ENCODE data around the gene BAIAP2L2.
"Not testable (repeated sequence)": the region's sequence is repeated elsewhere in the genome, so short reads cannot be mapped to it uniquely, and the experiment has no call there.

The BAIAP2L2 gene

DNA sequence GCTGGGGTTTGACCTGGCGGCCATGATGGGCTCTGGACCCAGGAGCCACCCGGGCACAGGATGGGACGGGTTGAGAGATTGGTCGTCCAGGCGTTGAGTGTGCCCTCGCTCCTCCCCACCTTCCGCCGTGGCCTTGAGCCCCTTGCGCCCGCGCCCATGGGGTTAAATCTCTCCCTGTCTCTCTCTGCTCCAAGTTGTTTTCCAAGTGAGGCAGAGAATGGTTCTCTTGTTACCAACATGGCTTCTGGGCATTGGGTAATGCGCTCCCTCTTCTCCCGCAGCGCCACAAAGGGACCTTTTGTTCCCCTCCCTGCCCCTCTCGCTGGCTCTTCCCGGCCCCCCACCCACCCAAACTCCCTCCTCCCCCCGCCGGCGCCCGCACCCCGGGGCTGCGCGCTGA lies 72.1 kb downstream of the BAIAP2L2 start:
- no peaks in the 10 kb centered on the region for H3K9me3 ChIP-seq (ENCODE audit: control insufficient read depth, low read length)
- no peaks in the 10 kb centered on the region for H3K36me3 ChIP-seq (ENCODE audit: control insufficient read depth, insufficient read depth, low read length, severe bottlenecking)
- H3K4me1 ChIP-seq (ENCODE audit: control insufficient read depth, insufficient read depth, low read length) = peaks cover 34% of the 10 kb centered on the region
- no peak overlapping the region for H3K4me3 ChIP-seq (ENCODE audit: low read length)
- no peak overlapping the region for H3K9ac ChIP-seq (ENCODE audit: low read length)
- no peak for DNase-seq (ENCODE audit: low read depth)
- H3K27me3 ChIP-seq (replicated peaks; ENCODE audit: control insufficient read depth, insufficient read depth, low read length) = no peaks in the 10 kb centered on the region

DNA sequence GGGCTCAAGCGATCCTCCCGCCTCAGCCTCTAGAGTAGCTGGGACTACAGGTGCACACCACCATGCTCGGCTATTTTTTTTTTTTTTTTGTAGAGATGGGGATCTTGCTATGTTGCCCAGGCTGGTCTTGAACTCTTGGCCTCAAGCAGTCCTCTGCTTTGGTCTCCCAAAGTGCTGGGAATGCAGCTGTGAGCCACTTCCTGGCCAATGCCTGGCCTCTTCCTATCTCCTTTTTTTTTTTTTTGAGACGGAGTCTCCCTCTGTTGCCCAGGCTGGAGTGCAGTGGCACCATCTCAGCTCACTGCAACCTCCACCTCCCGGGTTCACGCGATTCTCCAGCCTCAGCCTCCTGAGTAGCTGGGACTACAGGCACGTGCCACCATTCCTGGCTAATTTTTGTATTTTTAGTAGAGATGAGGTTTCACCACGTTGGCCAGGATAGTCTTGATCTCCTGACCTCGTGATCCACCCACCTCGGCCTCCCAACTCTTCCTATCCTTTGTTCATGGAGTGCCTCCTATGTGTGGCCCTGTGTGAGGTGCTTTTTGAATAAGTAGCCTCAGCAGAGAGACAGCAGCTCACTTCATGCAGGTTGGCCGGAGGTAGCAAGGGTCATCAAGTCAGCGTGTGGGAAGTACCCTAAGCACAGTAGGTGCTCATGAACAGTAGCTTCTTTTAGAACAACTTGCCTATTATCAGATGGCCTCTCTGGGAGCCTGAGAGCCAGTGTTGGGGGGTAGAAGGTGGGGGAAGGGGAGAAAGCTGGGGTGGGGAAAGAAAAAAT lies 72.9 kb downstream of the BAIAP2L2 start:
- not testable (repeated sequence) for H3K9me3 ChIP-seq (ENCODE audit: control insufficient read depth, low read length); H3K36me3 ChIP-seq (ENCODE audit: control insufficient read depth, insufficient read depth, low read length, severe bottlenecking); H3K4me3 ChIP-seq (ENCODE audit: low read length)

DNA sequence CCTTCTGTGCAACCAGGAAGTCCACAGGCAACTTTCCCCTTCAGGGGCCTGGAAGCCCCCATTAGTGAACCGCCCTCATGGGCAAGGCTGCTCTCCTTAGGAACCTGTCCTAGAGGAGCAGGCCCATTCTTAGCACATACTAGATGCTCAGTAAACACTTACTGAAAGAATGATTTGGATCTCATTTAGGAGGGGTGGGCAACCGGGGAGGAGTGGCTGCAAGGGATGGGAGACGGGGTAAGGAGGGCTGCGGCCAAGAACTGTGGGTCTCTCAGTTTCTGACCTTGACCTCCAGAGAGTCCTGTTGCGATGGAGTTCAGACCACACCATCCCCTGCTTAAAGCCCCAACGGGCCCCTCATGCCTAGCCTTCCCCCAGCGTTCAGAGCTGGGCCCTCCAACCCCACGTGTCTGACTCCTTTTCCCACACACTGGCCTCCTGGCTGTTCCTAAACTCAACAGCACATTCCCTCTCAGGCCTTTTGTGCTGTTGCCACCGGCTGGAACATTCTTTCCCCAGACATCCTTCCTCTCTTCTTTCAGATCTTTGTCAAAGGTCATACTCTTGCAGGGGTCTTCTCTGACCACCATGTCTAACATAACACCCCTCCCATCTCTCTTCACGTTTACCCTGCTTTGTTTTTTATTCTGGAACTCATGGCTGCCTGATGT lies 74.0 kb downstream of the BAIAP2L2 start:
- Histone ChIP-seq H3K4me3 (ENCODE audit: low read length) (no peak overlapping the region), H3K36me3 (ENCODE audit: control insufficient read depth, insufficient read depth, low read length, severe bottlenecking) (no peaks in the 10 kb centered on the region)

More for the DNA sequence above, 72.9 kb downstream of the BAIAP2L2 start:
- H3K27me3 ChIP-seq (replicated peaks; ENCODE audit: control insufficient read depth, insufficient read depth, low read length); DNase-seq (ENCODE audit: low read depth); H3K9ac ChIP-seq (ENCODE audit: low read length): not testable (repeated sequence)
- peaks cover 34% of the 10 kb centered on the region for H3K4me1 ChIP-seq (ENCODE audit: control insufficient read depth, insufficient read depth, low read length)

DNA sequence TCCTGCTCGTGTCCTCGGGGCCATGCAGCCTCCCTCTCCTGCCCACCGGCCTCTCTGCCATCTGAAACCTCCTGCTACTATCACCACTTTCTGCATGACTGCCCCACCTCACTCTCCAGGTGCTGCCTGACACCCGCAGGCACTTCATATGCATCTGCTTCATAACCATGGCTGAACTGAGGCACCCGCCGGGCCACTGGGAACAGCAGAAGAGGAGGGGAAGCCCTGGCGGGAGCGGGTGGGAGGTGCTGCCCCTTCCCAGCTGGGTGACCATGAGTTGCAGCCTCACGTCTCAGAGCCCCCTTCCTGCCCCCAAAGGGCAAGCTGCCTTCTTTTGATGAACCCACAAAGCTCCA lies 75.0 kb downstream of the BAIAP2L2 start:
- Histone ChIP-seq H3K4me3 (ENCODE audit: low read length) (no peak overlapping the region), H3K9ac (ENCODE audit: low read length) (no peak overlapping the region), H3K27me3 (replicated peaks; ENCODE audit: control insufficient read depth, insufficient read depth, low read length) (no peaks in the 10 kb centered on the region), H3K4me1 (ENCODE audit: control insufficient read depth, insufficient read depth, low read length) (peaks cover 31% of the 10 kb centered on the region), H3K9me3 (ENCODE audit: control insufficient read depth, low read length) (no peaks in the 10 kb centered on the region), H3K36me3 (ENCODE audit: control insufficient read depth, insufficient read depth, low read length, severe bottlenecking) (no peaks in the 10 kb centered on the region)
- DNase-seq (ENCODE audit: low read depth) = no peak

More for the DNA sequence above, 74.0 kb downstream of the BAIAP2L2 start:
- Histone ChIP-seq H3K9ac (ENCODE audit: low read length) (no peak overlapping the region), H3K27me3 (replicated peaks; ENCODE audit: control insufficient read depth, insufficient read depth, low read length) (no peaks in the 10 kb centered on the region), H3K9me3 (ENCODE audit: control insufficient read depth, low read length) (no peaks in the 10 kb centered on the region), H3K4me1 (ENCODE audit: control insufficient read depth, insufficient read depth, low read length) (peaks cover 33% of the 10 kb centered on the region)
- no peak for DNase-seq (ENCODE audit: low read depth)
